BLaER1 treated with 17β-estradiol and CSF1 and Interleukin-3, amounts not matched to agents 10 nM and 100 nM (cell line): ENCODE results near the gene OR4C3.
"Not testable (repeated sequence)": the region's sequence is repeated elsewhere in the genome, so short reads cannot be mapped to it uniquely, and the experiment has no call there.

Experiments
- H3K27ac ChIP-seq, 11 experiments: shearing (Covaris generic); formaldehyde crosslinking; 2 replicates each; pipeline ENCODE4 v1.8.1; 2022
- H3K27me3 ChIP-seq, 11 experiments: shearing (Covaris generic); formaldehyde crosslinking; 2 replicates each; pipeline ENCODE4 v1.8.1; 2022
- H3K36me3 ChIP-seq, 11 experiments: shearing (Covaris generic); formaldehyde crosslinking; 2 replicates each; pipeline ENCODE4 v1.8.1; 2022
- H3K4me1 ChIP-seq, 10 experiments: shearing (Covaris generic); formaldehyde crosslinking; 2 replicates each; pipeline ENCODE4 v1.8.1; 2022
- H3K4me2 ChIP-seq, 11 experiments: shearing (Covaris generic); formaldehyde crosslinking; 2 replicates each; pipeline ENCODE4 v1.8.1; 2022
- H3K4me3 ChIP-seq, 10 experiments: shearing (Covaris generic); formaldehyde crosslinking; 2 replicates each; pipeline ENCODE4 v1.8.1; 2022
- H3K9ac ChIP-seq, 11 experiments: shearing (Covaris generic); formaldehyde crosslinking; 2 replicates each; pipeline ENCODE4 v1.8.1; 2022
- H3K9me3 ChIP-seq, 11 experiments: shearing (Covaris generic); formaldehyde crosslinking; replicated peaks in 1 of 11; 2 replicates each; pipeline ENCODE4 v1.8.1; 2022
- H4K20me1 ChIP-seq, 11 experiments: shearing (Covaris generic); formaldehyde crosslinking; 2 replicates each; pipeline ENCODE4 v1.8.1; 2022
- Cebpa-rat ChIP-seq, 11 experiments: shearing (Covaris generic); IDR thresholded peaks; 2 replicates each; pipeline ENCODE4 v1.8.1; 2022

OR4C3 gene

DNA sequence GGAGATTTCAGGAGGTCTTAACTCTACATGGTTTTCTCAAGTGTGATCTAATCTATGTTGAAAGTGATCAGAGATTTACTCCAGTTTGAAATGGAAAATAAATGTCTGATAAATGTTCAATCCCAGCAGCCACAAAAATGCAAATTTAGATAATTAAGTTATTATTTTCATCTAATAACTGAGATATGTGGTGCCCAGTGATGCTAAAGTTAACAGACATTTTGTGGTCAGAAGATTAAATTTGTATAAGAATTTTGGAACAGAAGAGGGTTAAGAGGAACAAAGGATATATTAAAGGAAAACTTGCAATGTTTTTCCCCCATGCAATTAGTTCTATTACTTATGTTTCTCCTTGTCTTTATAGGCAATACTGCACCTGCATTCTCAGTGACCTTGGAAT is at the start of gene OR4C3:
TSS of gene OR4C3 (plus strand) at position 301 of the 400 bp plus-strand sequence. CDS start 102 bp downstream, outside the sequence.
- H3K9me3 ChIP-seq, H4K20me1 ChIP-seq, H3K4me1 ChIP-seq, H3K27me3 ChIP-seq, H3K27ac ChIP-seq, H3K36me3 ChIP-seq, H3K9ac ChIP-seq, H3K4me2 ChIP-seq, H3K4me3 ChIP-seq: not testable (repeated sequence)

DNA sequence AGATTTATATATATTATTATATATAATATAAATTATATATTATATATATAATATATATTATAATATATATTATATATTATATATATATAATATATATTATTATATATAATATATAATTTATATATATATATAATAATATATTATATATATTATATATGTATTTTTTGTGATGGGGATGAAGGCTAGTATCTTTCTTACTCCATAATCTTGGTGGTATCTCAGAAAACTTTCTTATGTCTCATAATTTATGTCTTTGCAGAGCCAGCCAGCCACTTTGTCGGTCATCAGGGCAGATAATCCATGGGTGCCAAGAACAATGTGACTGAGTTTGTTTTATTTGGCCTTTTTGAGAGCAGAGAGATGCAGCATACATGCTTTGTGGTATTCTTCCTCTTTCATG is 18.8 kb upstream of the OR4C3 start, which contains the start of gene OR4S1:
TSS of gene OR4S1 (plus strand) at position 301 of the 400 bp plus-strand sequence. CDS start at position 301, 0 bp downstream.
- Histone ChIP-seq H4K20me1 (no peaks in the 10 kb centered on the region), H3K27me3 (no peaks in the 10 kb centered on the region), H3K9ac (no peak within 1 kb of the TSS), H3K4me3 (no peak within 1 kb of the TSS), H3K36me3 (no peaks in the 10 kb centered on the region), H3K9me3 (peaks cover 0 to 1% (median 0%) of the 10 kb centered on the region in 11 experiments; a peak in 3 of 22 replicates), H3K27ac (no peak within 1 kb of the TSS), H3K4me2 (no peak within 1 kb of the TSS), H3K4me1 (no peaks in the 10 kb centered on the region)
- TF ChIP-seq Cebpa-rat (IDR thresholded peaks at IDR 0.05) = no peak

DNA sequence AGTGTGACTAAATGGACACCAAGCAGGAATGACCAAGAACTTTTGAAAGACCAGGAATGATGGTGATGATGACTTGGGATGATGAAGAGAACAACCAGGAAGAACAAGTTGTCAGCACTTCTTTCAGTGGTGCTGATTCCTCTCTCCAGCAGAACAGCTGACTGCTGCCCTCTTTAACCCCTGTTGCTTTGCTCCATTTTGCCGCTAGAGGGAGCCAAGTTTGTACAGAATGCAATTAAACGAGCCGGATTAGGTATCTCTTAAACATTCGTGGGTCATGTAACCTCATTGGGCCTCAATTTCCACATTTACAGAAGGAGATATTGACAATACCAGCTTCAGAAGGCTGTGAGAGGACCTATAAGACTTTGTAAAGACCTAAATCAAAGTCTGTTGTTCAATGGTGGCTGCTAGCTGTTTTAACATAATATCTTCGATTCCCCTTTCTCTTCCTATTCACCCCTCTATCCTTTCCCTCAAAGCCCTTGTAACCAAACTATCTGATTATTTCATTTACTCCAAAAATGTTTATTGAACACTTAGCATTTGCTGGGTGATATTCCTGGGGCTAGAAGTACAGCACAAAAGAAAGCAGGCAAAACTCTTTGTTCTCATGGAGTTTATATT is 16.8 kb upstream of the OR4C3 start:
- no peaks in the 10 kb centered on the region for H3K27me3 ChIP-seq
- no peaks in the 10 kb centered on the region for H4K20me1 ChIP-seq
- H3K9ac ChIP-seq = no peak overlapping the region
- no peak for TF ChIP-seq Cebpa-rat (IDR thresholded peaks at IDR 0.05)
- H3K4me3 ChIP-seq = no peak overlapping the region
- H3K9me3 ChIP-seq = no peaks in the 10 kb centered on the region; a peak in 2 of 22 replicates
- H3K4me2 ChIP-seq = no peak overlapping the region
- H3K4me1 ChIP-seq = no peaks in the 10 kb centered on the region
- no peaks in the 10 kb centered on the region for H3K36me3 ChIP-seq
- H3K27ac ChIP-seq = no peak overlapping the region

DNA sequence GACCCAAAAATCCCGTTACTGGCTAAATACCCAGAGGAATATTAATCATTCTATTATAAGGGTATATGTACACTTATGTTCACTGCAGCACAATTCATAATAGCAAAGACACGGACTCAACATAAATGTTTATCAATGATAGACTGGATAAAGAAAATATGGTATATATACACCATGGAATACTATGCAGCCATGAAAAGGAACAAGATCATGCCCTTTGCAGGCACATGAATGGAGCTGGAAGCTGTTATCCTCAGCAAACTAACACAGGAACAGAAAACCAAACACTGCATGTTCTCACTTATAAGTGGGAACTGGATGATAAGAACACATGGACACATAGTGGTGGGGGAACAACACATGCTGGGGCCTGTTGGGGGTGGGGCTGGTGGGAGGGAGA is 11.1 kb upstream of the OR4C3 start:
- not testable (repeated sequence) for H3K4me3 ChIP-seq, H3K36me3 ChIP-seq, H4K20me1 ChIP-seq, H3K4me2 ChIP-seq, H3K9me3 ChIP-seq, H3K9ac ChIP-seq, H3K27me3 ChIP-seq, H3K4me1 ChIP-seq, H3K27ac ChIP-seq

DNA sequence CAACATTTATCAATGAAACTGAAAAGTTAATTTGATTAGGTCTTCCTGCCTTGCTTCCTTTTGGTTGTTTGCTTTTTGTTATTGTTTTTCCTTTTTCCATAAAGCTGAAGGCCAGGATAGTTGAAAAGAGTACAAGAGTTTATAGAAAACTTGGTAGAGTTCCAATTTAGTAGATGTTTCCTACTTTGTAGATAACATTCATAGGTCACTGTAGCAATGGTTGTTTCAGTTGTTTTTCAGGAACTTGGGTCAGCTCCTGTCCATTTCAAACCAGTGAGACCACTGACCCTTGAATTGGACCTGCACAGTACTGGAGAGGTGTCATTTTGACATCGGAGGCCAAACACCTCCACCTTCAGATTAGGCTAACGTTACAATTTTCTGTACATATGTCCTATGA is 4.9 kb upstream of the OR4C3 start:
- not testable (repeated sequence) for H3K9me3 ChIP-seq, H3K36me3 ChIP-seq, H4K20me1 ChIP-seq, H3K4me2 ChIP-seq, H3K27me3 ChIP-seq, H3K27ac ChIP-seq, H3K4me3 ChIP-seq, H3K9ac ChIP-seq, H3K4me1 ChIP-seq

DNA sequence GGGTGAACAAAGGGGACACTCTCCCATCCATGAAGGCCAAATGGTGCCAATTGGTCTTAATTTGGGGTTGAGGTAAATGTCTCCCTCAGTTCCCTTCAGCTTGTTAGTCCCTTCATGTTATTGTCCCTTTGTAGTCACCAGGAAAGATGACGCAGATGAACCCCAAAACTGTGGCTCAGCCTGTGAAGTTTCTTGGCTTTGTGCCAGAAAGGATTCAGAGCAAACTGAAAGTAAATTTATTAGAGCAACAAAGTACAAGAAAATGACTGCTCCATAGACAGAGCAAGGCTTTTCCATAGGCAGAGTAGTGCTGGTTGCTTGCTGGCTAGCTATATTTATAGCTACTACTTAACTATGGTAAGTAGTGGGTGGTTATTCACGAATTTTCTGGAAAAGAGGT is 16.7 kb downstream of the OR4C3 start:
- no peaks in the 10 kb centered on the region for H3K36me3 ChIP-seq
- H3K4me1 ChIP-seq = no peaks in the 10 kb centered on the region
- no peak overlapping the region for H3K4me3 ChIP-seq
- no peaks in the 10 kb centered on the region for H4K20me1 ChIP-seq
- no peak overlapping the region for H3K27ac ChIP-seq
- peaks cover 11 to 25% (median 13%) of the 10 kb centered on the region in 11 experiments for H3K9me3 ChIP-seq
- TF ChIP-seq Cebpa-rat (IDR thresholded peaks at IDR 0.05) = no peak
- no peak overlapping the region for H3K9ac ChIP-seq
- H3K4me2 ChIP-seq = no peak overlapping the region
- no peaks in the 10 kb centered on the region for H3K27me3 ChIP-seq

DNA sequence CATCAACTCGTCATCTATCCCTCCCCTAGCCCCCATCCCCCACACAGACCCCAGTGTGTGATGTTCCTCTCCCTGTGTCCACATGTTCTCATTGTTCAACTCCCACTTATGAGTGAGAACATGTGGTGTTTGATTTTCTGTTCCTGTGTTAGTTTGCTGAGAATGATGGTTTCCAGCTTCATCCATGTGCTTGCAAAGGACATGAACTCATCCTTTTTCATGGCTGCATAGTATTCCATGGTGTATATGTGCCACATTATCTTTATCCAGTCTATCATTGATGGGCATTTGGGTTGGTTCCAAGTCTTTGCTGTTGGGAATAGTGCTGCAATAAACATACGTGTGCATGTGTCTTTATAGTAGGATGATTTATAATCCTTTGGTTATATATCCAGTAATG is 17.8 kb downstream of the OR4C3 start:
- not testable (repeated sequence) for H3K9ac ChIP-seq, H3K4me2 ChIP-seq, H3K4me3 ChIP-seq, H4K20me1 ChIP-seq, H3K36me3 ChIP-seq, H3K4me1 ChIP-seq, H3K27ac ChIP-seq, H3K27me3 ChIP-seq
- peaks cover 14 to 32% (median 16%) of the 10 kb centered on the region in 11 experiments for H3K9me3 ChIP-seq

DNA sequence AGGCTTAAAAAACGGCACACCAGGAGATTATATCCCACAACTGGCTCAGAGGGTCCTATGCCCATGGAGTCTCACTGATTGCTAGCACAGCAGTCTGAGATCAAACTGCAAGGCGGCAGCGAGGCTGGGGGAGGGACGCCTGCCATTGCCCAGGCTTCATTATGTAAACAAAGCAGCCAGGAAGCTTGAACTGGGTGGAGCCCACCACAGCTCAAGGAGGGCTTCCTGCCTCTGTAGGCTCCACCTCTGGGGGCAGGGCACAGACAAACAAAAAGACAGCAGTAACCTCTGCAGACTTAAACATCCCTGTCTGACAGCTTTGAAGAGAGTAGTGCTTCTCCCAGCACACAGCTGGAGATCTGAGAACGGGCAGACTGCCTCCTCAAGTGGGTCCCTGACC is 21.6 kb downstream of the OR4C3 start:
- H3K27ac ChIP-seq, H3K4me2 ChIP-seq, H4K20me1 ChIP-seq, H3K9ac ChIP-seq, H3K4me1 ChIP-seq, H3K27me3 ChIP-seq, H3K36me3 ChIP-seq, H3K4me3 ChIP-seq: not testable (repeated sequence)
- peaks cover 14 to 32% (median 20%) of the 10 kb centered on the region in 11 experiments for H3K9me3 ChIP-seq

DNA sequence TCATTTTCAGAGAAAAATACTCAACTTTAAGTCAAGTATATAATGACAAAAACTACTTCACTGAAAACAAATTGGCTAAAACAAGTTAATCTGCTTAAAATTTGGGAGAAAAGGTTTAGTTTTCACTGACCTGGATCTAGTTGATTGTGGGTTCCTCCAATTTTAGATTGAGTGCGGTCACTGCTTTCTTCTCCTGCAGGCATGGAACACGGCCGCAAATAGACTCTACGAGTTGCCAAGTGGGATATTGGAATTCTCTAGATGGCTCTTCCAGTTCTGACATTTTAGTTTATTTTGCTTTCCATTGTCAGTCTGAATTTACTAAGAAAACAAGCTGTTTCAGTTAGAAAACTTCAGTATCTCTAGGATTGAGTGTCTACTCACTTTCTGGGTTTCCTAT is 29.3 kb downstream of the OR4C3 start:
- no peaks in the 10 kb centered on the region for H3K36me3 ChIP-seq
- TF ChIP-seq Cebpa-rat (IDR thresholded peaks at IDR 0.05) = no peak
- H4K20me1 ChIP-seq = no peaks in the 10 kb centered on the region
- no peak overlapping the region for H3K27ac ChIP-seq
- H3K4me3 ChIP-seq = no peak overlapping the region
- peaks cover 0 to 34% (median 18%) of the 10 kb centered on the region in 11 experiments; a peak in 14 of 22 replicates for H3K9me3 ChIP-seq
- no peaks in the 10 kb centered on the region for H3K4me1 ChIP-seq
- no peak overlapping the region for H3K4me2 ChIP-seq
- no peak overlapping the region for H3K9ac ChIP-seq
- H3K27me3 ChIP-seq = no peaks in the 10 kb centered on the region

DNA sequence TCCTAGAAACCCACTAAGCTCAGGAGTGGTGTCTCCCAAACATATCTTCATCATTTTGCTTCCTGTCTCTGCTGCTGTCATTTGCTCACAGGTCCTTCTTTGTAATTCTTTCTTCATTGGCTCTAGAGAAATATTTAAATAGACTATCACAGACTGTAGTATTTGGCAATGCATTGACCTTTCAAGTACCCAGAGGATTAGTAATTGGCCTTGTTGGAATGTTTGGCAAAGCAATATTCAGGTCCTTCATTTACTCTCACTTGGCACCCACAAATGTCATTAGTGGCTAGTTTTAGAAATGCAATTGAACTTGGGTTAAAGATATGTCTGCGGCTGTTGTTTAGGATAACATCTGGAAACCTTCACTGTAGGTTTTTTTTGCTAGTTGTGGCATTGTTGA is 30.0 kb downstream of the OR4C3 start:
- Histone ChIP-seq H3K27me3 (no peaks in the 10 kb centered on the region), H3K36me3 (no peaks in the 10 kb centered on the region), H3K9me3 (peaks cover 0 to 34% (median 18%) of the 10 kb centered on the region in 11 experiments; a peak in 14 of 22 replicates), H3K27ac (no peak overlapping the region), H3K4me1 (no peaks in the 10 kb centered on the region), H4K20me1 (no peaks in the 10 kb centered on the region), H3K9ac (no peak overlapping the region), H3K4me3 (no peak overlapping the region), H3K4me2 (no peak overlapping the region)
- no peak for TF ChIP-seq Cebpa-rat (IDR thresholded peaks at IDR 0.05)

DNA sequence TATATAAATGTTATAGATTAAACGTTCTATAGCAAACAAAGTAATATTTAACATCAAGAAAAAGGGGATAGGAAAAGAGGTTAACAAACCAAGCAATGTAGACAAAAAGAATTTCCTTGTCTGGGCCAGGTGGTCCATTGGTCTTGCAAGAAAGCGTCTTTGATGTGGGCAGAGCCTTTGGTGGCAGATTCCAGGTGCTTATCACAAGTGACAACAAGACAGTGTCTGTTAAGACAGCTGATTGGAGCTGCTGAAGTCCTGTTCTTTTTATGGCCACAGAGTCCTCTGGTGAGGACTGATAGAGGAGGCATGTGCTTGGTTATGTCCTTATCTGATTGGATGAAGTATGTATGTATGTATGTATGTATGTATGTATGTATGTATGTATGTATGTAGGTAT is 36.6 kb downstream of the OR4C3 start:
- H4K20me1 ChIP-seq, H3K4me2 ChIP-seq, H3K4me3 ChIP-seq, H3K9ac ChIP-seq, H3K27me3 ChIP-seq, H3K4me1 ChIP-seq, H3K36me3 ChIP-seq, H3K27ac ChIP-seq: not testable (repeated sequence)
- H3K9me3 ChIP-seq = peaks cover 7 to 34% (median 24%) of the 10 kb centered on the region in 11 experiments; a peak in 19 of 22 replicates
